GM12878 (cell line): ENCODE measurements around the gene SP6. TPM values are rescaled to one million over a fixed set of nuclear protein-coding genes. Genes with fewer than 3 reads are reported as not detected.

Source experiments
- ATAC-seq: fragments of 200-7000 bp; cut with Tn5 transposase; 3 replicates; pipeline ENCODE4 v1.9.1; 2020; ENCODE audit warnings: mild to moderate bottlenecking, moderate library complexity
- BruUV-seq: library from RNA; stranded (reverse); fragments of 400-500 nt; replicated peaks from 2 replicates; lab custom pipeline; 2021; lab: Mats Ljungman, UMichigan
- CTCF ChIA-PET: fragments of 300-600 bp; sonication (Branson Sonifier 250); formaldehyde crosslinking; extraction: SDS; loops from one replicate; lab custom pipeline; 2021; ENCODE audit warnings: inconsistent platforms; lab: Yijun Ruan, JAX
- POLR2A ChIA-PET: fragments of 350-600 bp; formaldehyde crosslinking; extraction: SDS; loops from one replicate; lab custom pipeline; 2021; ENCODE audit warnings: inconsistent platforms; lab: Charles Lee
- RAD21 ChIA-PET: fragments of 300-600 bp; sonication (Branson Sonifier 250); formaldehyde crosslinking; loops from one replicate; lab custom pipeline; 2023; ENCODE audit warnings: antibody characterized with exemption; ENCODE audit not compliant: unreplicated experiment; lab: Charles Lee
- SMC1A ChIA-PET: fragments of 300-600 bp; sonication (Branson Sonifier 250); formaldehyde crosslinking; loops from one replicate; lab custom pipeline; 2023; ENCODE audit not compliant: unreplicated experiment, uncharacterized antibody; lab: Charles Lee
- DNase-seq: peaks from one replicate; pipeline ENCODE4 v3.0.0-alpha.2; 2011; ENCODE audit warnings: low read depth, low spot score
- FAIRE-seq: peaks from 3 replicates; lab custom pipeline; 2011; peaks lifted over from hg19 to GRCh38; lab: Jason Lieb, UNC
- H2AFZ ChIP-seq: 2 replicates; pipeline ENCODE4 v1.6.0; 2011; ENCODE audit warnings: low read depth, low read length, control low read depth; ENCODE audit not compliant: control insufficient read depth
- H3K27ac ChIP-seq: 2 replicates; pipeline ENCODE4 v1.5.1; 2011; ENCODE audit warnings: control low read depth; ENCODE audit not compliant: control insufficient read depth, insufficient read depth
- H3K27me3 ChIP-seq, 2 experiments: replicated peaks in 1 of 2; 2 replicates each; pipeline versions ENCODE4 v1.6.0 to v1.6.1; 2011; ENCODE audit warnings: low read length in 1 of 2; ENCODE audit not compliant: control insufficient read depth in 2 of 2, insufficient read depth in 2 of 2
- H3K36me3 ChIP-seq, 2 experiments: 2 replicates each; pipeline ENCODE4 v1.5.1; 2011; ENCODE audit warnings: low read length in 1 of 2; ENCODE audit not compliant: control insufficient read depth in 2 of 2, insufficient read depth in 2 of 2
- H3K4me1 ChIP-seq: 2 replicates; pipeline ENCODE4 v1.6.1; 2011; ENCODE audit warnings: mild to moderate bottlenecking, low read length, moderate library complexity, mixed read lengths; ENCODE audit not compliant: control insufficient read depth, insufficient read depth
- H3K4me2 ChIP-seq: 2 replicates; pipeline ENCODE4 v1.6.0; 2011; ENCODE audit warnings: control low read depth; ENCODE audit not compliant: control insufficient read depth, insufficient read depth
- H3K4me3 ChIP-seq: fragments of 200-600 bp; sonication (generic); 2 replicates; pipeline ENCODE4 v1.5.1; 2016
- H3K79me2 ChIP-seq: 2 replicates; pipeline ENCODE4 v1.6.0; 2011; ENCODE audit warnings: low read length; ENCODE audit not compliant: control insufficient read depth, insufficient read depth
- H3K9ac ChIP-seq: 2 replicates; pipeline ENCODE4 v1.8.0; 2011; ENCODE audit warnings: low read length, control low read depth, mixed read lengths; ENCODE audit not compliant: control insufficient read depth, insufficient read depth
- H3K9me3 ChIP-seq: replicated peaks from 3 replicates; pipeline ENCODE4 v1.5.1; 2011; ENCODE audit warnings: mild to moderate bottlenecking, low read length; ENCODE audit not compliant: control insufficient read depth, insufficient read depth
- H4K20me1 ChIP-seq: 2 replicates; pipeline ENCODE4 v1.6.0; 2011; ENCODE audit not compliant: control insufficient read depth, insufficient read depth
- ATF7 ChIP-seq: fragments of 450-650 bp; IDR thresholded peaks from 2 replicates; pipeline ENCODE4 v1.6.1; 2016; ENCODE audit warnings: low read depth, mild to moderate bottlenecking
- CBFB ChIP-seq: IDR thresholded peaks from 2 replicates; pipeline ENCODE4 v1.6.1; 2016; ENCODE audit warnings: antibody characterized with exemption, low read depth
- EZH2 ChIP-seq: IDR thresholded peaks from 2 replicates; pipeline ENCODE4 v1.6.1; 2012; ENCODE audit warnings: low read depth, mild to moderate bottlenecking, control low read depth, inconsistent platforms, low read length, borderline replicate concordance; ENCODE audit not compliant: control insufficient read depth
- HDAC2 ChIP-seq: fragments of 200-600 bp; sonication (generic); IDR thresholded peaks from 2 replicates; pipeline ENCODE4 v1.6.1; 2017
- JUNB ChIP-seq: IDR thresholded peaks from 2 replicates; pipeline ENCODE4 v1.6.1; 2016; ENCODE audit warnings: antibody characterized with exemption, mild to moderate bottlenecking
- JUND ChIP-seq: IDR thresholded peaks from 2 replicates; pipeline ENCODE4 v1.6.1; 2012; ENCODE audit warnings: low read depth, mild to moderate bottlenecking, low read length, improper control_type of control experiment, moderate library complexity
- MTA3 ChIP-seq: IDR thresholded peaks from 2 replicates; pipeline ENCODE4 v1.6.1; 2012; ENCODE audit warnings: low read length, inconsistent platforms, borderline replicate concordance
- NFXL1 ChIP-seq: fragments of 450-650 bp; IDR thresholded peaks from 2 replicates; pipeline ENCODE4 v1.6.1; 2017; ENCODE audit warnings: antibody characterized with exemption, mild to moderate bottlenecking, borderline replicate concordance
- NFYB ChIP-seq: IDR thresholded peaks from 2 replicates; pipeline ENCODE4 v1.6.1; 2011; ENCODE audit warnings: low read depth, mild to moderate bottlenecking, low read length, improper control_type of control experiment, moderate library complexity; ENCODE audit not compliant: insufficient read depth
- NRF1 ChIP-seq: conservative IDR thresholded peaks from 2 replicates; pipeline ENCODE4 v1.6.1; 2011; ENCODE audit warnings: mild to moderate bottlenecking, low read depth, low read length, improper control_type of control experiment
- POLR2A ChIP-seq: IDR thresholded peaks from 2 replicates; pipeline ENCODE4 v1.6.1; 2011; ENCODE audit warnings: low read depth, mild to moderate bottlenecking, low read length
- RCOR1 ChIP-seq: conservative IDR thresholded peaks from 2 replicates; pipeline ENCODE4 v1.6.1; 2012; ENCODE audit warnings: low read depth, low read length, improper control_type of control experiment
- SREBF1 ChIP-seq: IDR thresholded peaks from 2 replicates; pipeline ENCODE4 v1.6.1; 2012; ENCODE audit warnings: mild to moderate bottlenecking, low read length
- SUPT20H ChIP-seq: IDR thresholded peaks from 2 replicates; pipeline ENCODE4 v1.6.1; 2011; ENCODE audit warnings: low read depth, mild to moderate bottlenecking, low read length, moderate library complexity, borderline replicate concordance; ENCODE audit not compliant: control insufficient read depth
- WRNIP1 ChIP-seq: IDR thresholded peaks from 2 replicates; pipeline ENCODE4 v1.6.1; 2011; ENCODE audit warnings: low read depth, low read length, improper control_type of control experiment, borderline replicate concordance
- WGBS: methylation state at CpG from one replicate; pipeline ENCODE4 v1.1.6; 2016; ENCODE audit warnings: low lambda C conversion rate; ENCODE audit not compliant: insufficient replicate concordance, insufficient coverage; ENCODE audit errors: missing lambda C conversion rate; 5-methylcytosine and 5-hydroxymethylcytosine counted together
- in situ Hi-C: fragments of 300-500 bp; cut with MboI; formaldehyde crosslinking; loops from 9 replicates; pipeline ENCODE4 v1.14.3; 2018; ENCODE audit warnings: mixed read lengths
- intact Hi-C: fragments of 100-400 bp; cut with micrococcal nuclease; formaldehyde crosslinking; loops from one replicate; pipeline ENCODE4 v1.14.2; 2022; ENCODE audit not compliant: unreplicated experiment
- polyA plus RNA-seq, 11 experiments: library from polyadenylated mRNA; depleted of rRNA in 4 of 11; unstranded in 6 of 11; stranded (reverse) in 5 of 11; fragments of >200 nt; fragmentation: Nextera tagmentation in 4 of 11; fragmentation: Illumina TruSeq in 1 of 11; extraction: Ambion mirVana in 4 of 11; extraction: Trizol in 1 of 11; gene quantifications; 1 replicate in 1 of 11; 2 replicates in 10 of 11; pipeline versions ENCODE4 v1.2.1 to v1.2.3, GENCODE V29; 2011 to 2016; ENCODE audit warnings: inconsistent platforms in 2 of 11, missing spikeins in 2 of 11, low read depth in 1 of 11
- total RNA-seq, 4 experiments: library from RNA; depleted of rRNA in 3 of 4; stranded (reverse); fragments of >200 nt in 3 of 4; fragmentation: Illumina TruSeq in 1 of 4; extraction: Trizol in 1 of 4; gene quantifications; 2 replicates each; pipeline versions ENCODE4 v1.2.1 to v1.2.3, GENCODE V29; 2013 to 2021
- TF ChIP-seq, protein P1 (sequence below): fragments of 450-650 bp; IDR thresholded peaks from 2 replicates; pipeline ENCODE4 v1.6.1; 2017; ENCODE audit warnings: mild to moderate bottlenecking
- TF ChIP-seq, protein P2 (sequence below): IDR thresholded peaks from 2 replicates; pipeline ENCODE4 v1.6.1; 2011; ENCODE audit warnings: low read depth, mild to moderate bottlenecking, low read length, moderate library complexity, borderline replicate concordance; ENCODE audit errors: extremely low read depth

Gene SP6
- total and polyA plus RNA-seq, 10 of the 15 experiments (the other 5 are each of a cell fraction or from before 2014, with no cell fraction given) = 0.05 to 0.15 (median 0.06) TPM; not detected in 7

DNA sequence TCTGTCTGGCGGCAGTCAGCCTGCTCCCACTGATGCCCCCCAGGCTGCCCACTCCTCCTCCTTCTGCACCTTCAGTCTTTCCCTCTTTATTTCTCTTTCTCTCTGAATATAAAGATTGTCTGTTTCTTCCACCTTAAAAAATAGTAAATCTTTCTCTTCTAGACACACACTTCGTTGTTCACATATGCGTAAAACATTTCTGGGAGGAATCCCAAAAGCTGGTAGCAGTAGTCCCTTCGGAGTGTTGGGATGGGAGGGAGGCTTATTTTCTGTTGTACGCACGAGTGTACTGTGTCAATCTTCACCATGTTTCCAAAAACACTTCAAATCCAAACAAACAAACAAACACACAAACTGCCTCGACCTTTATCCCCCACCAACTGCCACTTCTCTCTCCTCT is 39.3 kb downstream of the SP6 start:
- no TSS peak for BruUV-seq
- Histone ChIP-seq H3K36me3 (peaks cover 5 to 11% of the 10 kb centered on the region in 2 experiments; a peak in 3 of 4 replicates), H3K4me3 (no peak overlapping the region), H3K27me3 (no peaks in the 10 kb centered on the region), H4K20me1 (no peaks in the 10 kb centered on the region), H3K27ac (no peak overlapping the region), H3K4me2 (no peak overlapping the region), H3K4me1 (no peaks in the 10 kb centered on the region), H3K9me3 (no peaks in the 10 kb centered on the region), H3K9ac (no peak overlapping the region), H2AFZ (no peak overlapping the region), H3K79me2 (no peaks in the 10 kb centered on the region)
- SMC1A ChIA-PET = no interaction called here
- POLR2A ChIA-PET = no interaction called here
- no peak for ATAC-seq
- CTCF ChIA-PET = no interaction called here
- TF ChIP-seq SUPT20H (no peak), JUND (no peak), NFXL1 (no peak), NFYB (no peak)
- RAD21 ChIA-PET = no interaction called here
- intact Hi-C loops = no loop called here
- WGBS = 84% methylated on average over 7 of the region's 7 CpGs
- no peak for DNase-seq
- no peak for FAIRE-seq
- in situ Hi-C loops = no loop called here

DNA sequence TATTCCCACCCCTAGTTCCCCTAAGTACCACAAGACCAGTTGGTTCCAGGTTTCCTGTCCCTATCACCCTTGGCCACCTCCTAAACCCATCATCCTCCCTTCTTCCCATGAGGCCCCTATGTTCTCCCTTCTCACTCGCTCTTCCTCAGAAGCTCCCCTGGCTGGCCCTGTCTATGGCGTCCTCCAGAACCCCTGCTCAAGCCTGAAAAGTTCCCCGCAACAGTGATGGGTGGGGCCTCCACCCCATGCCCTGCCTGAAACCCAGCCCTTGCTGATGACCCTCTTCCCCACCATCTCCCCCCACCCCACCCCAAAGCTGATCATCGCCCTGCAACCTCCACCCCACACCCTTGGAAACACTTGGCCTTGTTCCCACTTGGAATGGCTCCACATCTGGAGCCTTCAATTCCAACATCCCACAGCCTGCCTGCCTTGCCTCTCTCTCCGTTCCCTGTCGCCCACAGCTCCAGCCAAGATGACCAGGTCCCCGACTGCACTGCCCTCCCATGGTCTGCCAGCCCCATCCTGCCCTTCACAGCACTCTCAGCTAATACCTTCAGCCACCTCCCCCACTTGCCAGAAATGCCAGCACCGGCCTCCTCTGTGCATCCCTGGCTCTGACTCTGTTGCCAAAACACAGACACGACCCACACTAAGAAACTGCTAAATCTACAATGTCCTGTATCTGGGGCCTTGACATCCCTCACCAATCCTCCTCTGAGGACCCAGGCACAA is 39.9 kb downstream of the SP6 start:
- FAIRE-seq (no peak), DNase-seq (no peak), ATAC-seq (no peak)
- no peaks in the 10 kb centered on the region for H3K27me3 ChIP-seq
- no peaks in the 10 kb centered on the region for H3K4me1 ChIP-seq
- no peak overlapping the region for H3K9ac ChIP-seq
- peaks cover 3 to 11% of the 10 kb centered on the region in 2 experiments; a peak in 3 of 4 replicates for H3K36me3 ChIP-seq
- ChIA-PET CTCF (interaction anchor here (0.7 kb wide), 1 partner anchor 12 kb away, joined by 3 read pairs; no protein-coding TSS in a partner anchor), RAD21 (no interaction called here), POLR2A (interaction anchor here (1.2 kb wide), 1 partner anchor 11 kb away, joined by 3 read pairs; no protein-coding TSS in a partner anchor), SMC1A (no interaction called here)
- intact Hi-C loops (no loop called here), in situ Hi-C loops (no loop called here)
- H3K9me3 ChIP-seq = no peaks in the 10 kb centered on the region
- BruUV-seq = no TSS peak
- no peak overlapping the region for H3K4me2 ChIP-seq
- WGBS = 76% methylated on average over 9 of the region's 9 CpGs
- H4K20me1 ChIP-seq = no peaks in the 10 kb centered on the region
- H3K79me2 ChIP-seq = no peaks in the 10 kb centered on the region
- H3K27ac ChIP-seq = no peak overlapping the region
- H2AFZ ChIP-seq = no peak overlapping the region
- H3K4me3 ChIP-seq = no peak overlapping the region
- TF ChIP-seq EZH2 (no peak), WRNIP1 (no peak), NRF1 (no peak), CBFB (no peak), RCOR1 (no peak), ATF7 (no peak), SREBF1 (no peak), NFYB (no peak), POLR2A (no peak), NFXL1 (no peak), MTA3 (no peak), HDAC2 (no peak), JUNB (no peak)
- TF ChIP-seq, protein P1, sequence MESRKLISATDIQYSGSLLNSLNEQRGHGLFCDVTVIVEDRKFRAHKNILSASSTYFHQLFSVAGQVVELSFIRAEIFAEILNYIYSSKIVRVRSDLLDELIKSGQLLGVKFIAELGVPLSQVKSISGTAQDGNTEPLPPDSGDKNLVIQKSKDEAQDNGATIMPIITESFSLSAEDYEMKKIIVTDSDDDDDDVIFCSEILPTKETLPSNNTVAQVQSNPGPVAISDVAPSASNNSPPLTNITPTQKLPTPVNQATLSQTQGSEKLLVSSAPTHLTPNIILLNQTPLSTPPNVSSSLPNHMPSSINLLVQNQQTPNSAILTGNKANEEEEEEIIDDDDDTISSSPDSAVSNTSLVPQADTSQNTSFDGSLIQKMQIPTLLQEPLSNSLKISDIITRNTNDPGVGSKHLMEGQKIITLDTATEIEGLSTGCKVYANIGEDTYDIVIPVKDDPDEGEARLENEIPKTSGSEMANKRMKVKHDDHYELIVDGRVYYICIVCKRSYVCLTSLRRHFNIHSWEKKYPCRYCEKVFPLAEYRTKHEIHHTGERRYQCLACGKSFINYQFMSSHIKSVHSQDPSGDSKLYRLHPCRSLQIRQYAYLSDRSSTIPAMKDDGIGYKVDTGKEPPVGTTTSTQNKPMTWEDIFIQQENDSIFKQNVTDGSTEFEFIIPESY = no peak
- TF ChIP-seq, protein P2, sequence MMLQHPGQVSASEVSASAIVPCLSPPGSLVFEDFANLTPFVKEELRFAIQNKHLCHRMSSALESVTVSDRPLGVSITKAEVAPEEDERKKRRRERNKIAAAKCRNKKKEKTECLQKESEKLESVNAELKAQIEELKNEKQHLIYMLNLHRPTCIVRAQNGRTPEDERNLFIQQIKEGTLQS = no peak
